ENCODE data around the gene ACAA2.

The ACAA2 gene

GRCh38 chr18:49762191-49763077 lies 50.9 kb downstream of the ACAA2 start:
- no peaks in the 10 kb centered on the region for H3K36me3 ChIP-seq (ENCODE audit: control insufficient read depth, insufficient read depth, low read length)
- H3K27ac ChIP-seq (ENCODE audit: low read depth, low read length) = no peak overlapping the region
- no peak overlapping the region for H3K9ac ChIP-seq (ENCODE audit: low read length)
- H3K27me3 ChIP-seq (ENCODE audit: control insufficient read depth, insufficient read depth, low read length) = no peaks in the 10 kb centered on the region
- no peaks in the 10 kb centered on the region for H3K9me3 ChIP-seq (ENCODE audit: control insufficient read depth, insufficient read depth, low read depth, low read length)
- H3K4me3 ChIP-seq (ENCODE audit: low read depth, low read length) = no peak overlapping the region
- peaks cover 22% of the 10 kb centered on the region for H3K4me1 ChIP-seq (ENCODE audit: control insufficient read depth, insufficient read depth, low read length)

GRCh38 chr18:49761771-49762170 lies 51.6 kb downstream of the ACAA2 start:
- Histone ChIP-seq H3K36me3 (ENCODE audit: control insufficient read depth, insufficient read depth, low read length) (no peaks in the 10 kb centered on the region), H3K4me3 (ENCODE audit: low read depth, low read length) (no peak overlapping the region), H3K9ac (ENCODE audit: low read length) (no peak overlapping the region), H3K27me3 (ENCODE audit: control insufficient read depth, insufficient read depth, low read length) (no peaks in the 10 kb centered on the region), H3K27ac (ENCODE audit: low read depth, low read length) (no peak overlapping the region), H3K9me3 (ENCODE audit: control insufficient read depth, insufficient read depth, low read depth, low read length) (no peaks in the 10 kb centered on the region), H3K4me1 (ENCODE audit: control insufficient read depth, insufficient read depth, low read length) (peaks cover 22% of the 10 kb centered on the region)

- peaks cover 19% of the 10 kb centered on the region for H3K4me1 ChIP-seq (ENCODE audit: control insufficient read depth, insufficient read depth, low read length)
- no peaks in the 10 kb centered on the region for H3K27me3 ChIP-seq (ENCODE audit: control insufficient read depth, insufficient read depth, low read length)
- H3K36me3 ChIP-seq (ENCODE audit: control insufficient read depth, insufficient read depth, low read length) = no peaks in the 10 kb centered on the region
- H3K9me3 ChIP-seq (ENCODE audit: control insufficient read depth, insufficient read depth, low read depth, low read length) = no peaks in the 10 kb centered on the region
- H3K9ac ChIP-seq (ENCODE audit: low read length) = no peak overlapping the region
- H3K4me3 ChIP-seq (ENCODE audit: low read depth, low read length) = no peak overlapping the region
- no peak overlapping the region for H3K27ac ChIP-seq (ENCODE audit: low read depth, low read length)
These were observed 55.1 kb downstream of the ACAA2 start for GRCh38 chr18:49758263-49758610.

- Histone ChIP-seq H3K27me3 (ENCODE audit: control insufficient read depth, insufficient read depth, low read length) (no peaks in the 10 kb centered on the region), H3K27ac (ENCODE audit: low read depth, low read length) (no peak overlapping the region), H3K4me3 (ENCODE audit: low read depth, low read length) (no peak overlapping the region), H3K36me3 (ENCODE audit: control insufficient read depth, insufficient read depth, low read length) (no peaks in the 10 kb centered on the region), H3K9ac (ENCODE audit: low read length) (no peak overlapping the region), H3K9me3 (ENCODE audit: control insufficient read depth, insufficient read depth, low read depth, low read length) (no peaks in the 10 kb centered on the region), H3K4me1 (ENCODE audit: control insufficient read depth, insufficient read depth, low read length) (peaks cover 19% of the 10 kb centered on the region)
These were observed 55.6 kb downstream of the ACAA2 start for GRCh38 chr18:49757513-49758262.

GRCh38 chr18:49756671-49757362 lies 56.5 kb downstream of the ACAA2 start:
- H3K36me3 ChIP-seq (ENCODE audit: control insufficient read depth, insufficient read depth, low read length) = no peaks in the 10 kb centered on the region
- H3K9me3 ChIP-seq (ENCODE audit: control insufficient read depth, insufficient read depth, low read depth, low read length) = no peaks in the 10 kb centered on the region
- no peak overlapping the region for H3K9ac ChIP-seq (ENCODE audit: low read length)
- H3K27ac ChIP-seq (ENCODE audit: low read depth, low read length) = no peak overlapping the region
- peaks cover 19% of the 10 kb centered on the region for H3K4me1 ChIP-seq (ENCODE audit: control insufficient read depth, insufficient read depth, low read length)
- no peaks in the 10 kb centered on the region for H3K27me3 ChIP-seq (ENCODE audit: control insufficient read depth, insufficient read depth, low read length)
- no peak overlapping the region for H3K4me3 ChIP-seq (ENCODE audit: low read depth, low read length)

GRCh38 chr18:49756135-49756534 lies 57.2 kb downstream of the ACAA2 start:
- H3K9me3 ChIP-seq (ENCODE audit: control insufficient read depth, insufficient read depth, low read depth, low read length) = no peaks in the 10 kb centered on the region
- H3K4me3 ChIP-seq (ENCODE audit: low read depth, low read length) = no peak overlapping the region
- no peak overlapping the region for H3K9ac ChIP-seq (ENCODE audit: low read length)
- H3K4me1 ChIP-seq (ENCODE audit: control insufficient read depth, insufficient read depth, low read length) = peaks cover 19% of the 10 kb centered on the region
- no peaks in the 10 kb centered on the region for H3K36me3 ChIP-seq (ENCODE audit: control insufficient read depth, insufficient read depth, low read length)
- no peak overlapping the region for H3K27ac ChIP-seq (ENCODE audit: low read depth, low read length)
- H3K27me3 ChIP-seq (ENCODE audit: control insufficient read depth, insufficient read depth, low read length) = no peaks in the 10 kb centered on the region

- Histone ChIP-seq H3K9me3 (ENCODE audit: control insufficient read depth, insufficient read depth, low read depth, low read length) (no peaks in the 10 kb centered on the region), H3K9ac (ENCODE audit: low read length) (no peak overlapping the region), H3K27ac (ENCODE audit: low read depth, low read length) (no peak overlapping the region), H3K4me1 (ENCODE audit: control insufficient read depth, insufficient read depth, low read length) (peaks cover 19% of the 10 kb centered on the region), H3K36me3 (ENCODE audit: control insufficient read depth, insufficient read depth, low read length) (no peaks in the 10 kb centered on the region), H3K27me3 (ENCODE audit: control insufficient read depth, insufficient read depth, low read length) (no peaks in the 10 kb centered on the region), H3K4me3 (ENCODE audit: low read depth, low read length) (no peak overlapping the region)
These were observed 57.8 kb downstream of the ACAA2 start for GRCh38 chr18:49755489-49755888.

GRCh38 chr18:49754866-49755265 lies 58.5 kb downstream of the ACAA2 start:
- Histone ChIP-seq H3K4me3 (ENCODE audit: low read depth, low read length) (no peak overlapping the region), H3K4me1 (ENCODE audit: control insufficient read depth, insufficient read depth, low read length) (peaks cover 15% of the 10 kb centered on the region), H3K9me3 (ENCODE audit: control insufficient read depth, insufficient read depth, low read depth, low read length) (no peaks in the 10 kb centered on the region), H3K9ac (ENCODE audit: low read length) (no peak overlapping the region), H3K36me3 (ENCODE audit: control insufficient read depth, insufficient read depth, low read length) (no peaks in the 10 kb centered on the region), H3K27me3 (ENCODE audit: control insufficient read depth, insufficient read depth, low read length) (no peaks in the 10 kb centered on the region), H3K27ac (ENCODE audit: low read depth, low read length) (no peak overlapping the region)

- H3K4me1 ChIP-seq (ENCODE audit: control insufficient read depth, insufficient read depth, low read length) = peaks cover 4% of the 10 kb centered on the region
- H3K27ac ChIP-seq (ENCODE audit: low read depth, low read length) = no peak overlapping the region
- no peaks in the 10 kb centered on the region for H3K27me3 ChIP-seq (ENCODE audit: control insufficient read depth, insufficient read depth, low read length)
- H3K4me3 ChIP-seq (ENCODE audit: low read depth, low read length) = no peak overlapping the region
- H3K9ac ChIP-seq (ENCODE audit: low read length) = no peak overlapping the region
- no peaks in the 10 kb centered on the region for H3K36me3 ChIP-seq (ENCODE audit: control insufficient read depth, insufficient read depth, low read length)
- no peaks in the 10 kb centered on the region for H3K9me3 ChIP-seq (ENCODE audit: control insufficient read depth, insufficient read depth, low read depth, low read length)
These were observed 59.7 kb downstream of the ACAA2 start for GRCh38 chr18:49753643-49754042.

GRCh38 chr18:49752095-49752457 lies 61.3 kb downstream of the ACAA2 start:
- no peaks in the 10 kb centered on the region for H3K9me3 ChIP-seq (ENCODE audit: control insufficient read depth, insufficient read depth, low read depth, low read length)
- H3K27me3 ChIP-seq (ENCODE audit: control insufficient read depth, insufficient read depth, low read length) = no peaks in the 10 kb centered on the region
- H3K27ac ChIP-seq (ENCODE audit: low read depth, low read length) = no peak overlapping the region
- H3K36me3 ChIP-seq (ENCODE audit: control insufficient read depth, insufficient read depth, low read length) = no peaks in the 10 kb centered on the region
- H3K9ac ChIP-seq (ENCODE audit: low read length) = no peak overlapping the region
- no peak overlapping the region for H3K4me3 ChIP-seq (ENCODE audit: low read depth, low read length)
- peaks cover 3% of the 10 kb centered on the region for H3K4me1 ChIP-seq (ENCODE audit: control insufficient read depth, insufficient read depth, low read length)

Data from HUES6 (cell line).